HL-60 (cell line): ENCODE data around the gene ZNF146.

Source experiments
- DNase-seq, 2 experiments: peaks; one replicate each; pipeline ENCODE4 v3.0.0-alpha.2; 2010 to 2020; ENCODE audit warnings: low read depth in 1 of 2, low spot score in 1 of 2
- H3K27ac ChIP-seq: fragments of 250-450 bp; sonication (Bioruptor Pico); replicated peaks from 2 replicates; pipeline ENCODE4 v1.5.1; 2020; ENCODE audit warnings: mild to moderate bottlenecking, moderate library complexity
- H3K27me3 ChIP-seq: fragments of 250-450 bp; sonication (Bioruptor Pico); 2 replicates; pipeline ENCODE4 v1.5.1; 2021; ENCODE audit warnings: mild to moderate bottlenecking, moderate library complexity; ENCODE audit not compliant: insufficient read depth, poor library complexity, severe bottlenecking
- H3K4me3 ChIP-seq: replicated peaks from 2 replicates; pipeline ENCODE4 v1.5.1; 2011; ENCODE audit warnings: mild to moderate bottlenecking, control low read depth, low read length; ENCODE audit not compliant: insufficient read depth
- GABPA ChIP-seq: IDR thresholded peaks from 2 replicates; pipeline ENCODE4 v1.6.1; 2012; ENCODE audit warnings: low read depth
- POLR2AphosphoS5 ChIP-seq: IDR thresholded peaks from 2 replicates; pipeline ENCODE4 v1.6.1; 2012; ENCODE audit warnings: low read depth
- SPI1 ChIP-seq: IDR thresholded peaks from 2 replicates; pipeline ENCODE4 v1.6.1; 2012; ENCODE audit warnings: low read depth, mild to moderate bottlenecking, borderline replicate concordance
- TF ChIP-seq, protein P1 (sequence below): IDR thresholded peaks from one replicate; pipeline ENCODE4 v1.5.1; 2011; ENCODE audit warnings: low read length, control low read depth, inconsistent platforms; ENCODE audit not compliant: insufficient read depth
- TF ChIP-seq, protein P2 (sequence below): IDR thresholded peaks from 2 replicates; pipeline ENCODE4 v1.6.1; 2012; ENCODE audit warnings: low read depth; ENCODE audit not compliant: insufficient replicate concordance

ZNF146 gene

DNA sequence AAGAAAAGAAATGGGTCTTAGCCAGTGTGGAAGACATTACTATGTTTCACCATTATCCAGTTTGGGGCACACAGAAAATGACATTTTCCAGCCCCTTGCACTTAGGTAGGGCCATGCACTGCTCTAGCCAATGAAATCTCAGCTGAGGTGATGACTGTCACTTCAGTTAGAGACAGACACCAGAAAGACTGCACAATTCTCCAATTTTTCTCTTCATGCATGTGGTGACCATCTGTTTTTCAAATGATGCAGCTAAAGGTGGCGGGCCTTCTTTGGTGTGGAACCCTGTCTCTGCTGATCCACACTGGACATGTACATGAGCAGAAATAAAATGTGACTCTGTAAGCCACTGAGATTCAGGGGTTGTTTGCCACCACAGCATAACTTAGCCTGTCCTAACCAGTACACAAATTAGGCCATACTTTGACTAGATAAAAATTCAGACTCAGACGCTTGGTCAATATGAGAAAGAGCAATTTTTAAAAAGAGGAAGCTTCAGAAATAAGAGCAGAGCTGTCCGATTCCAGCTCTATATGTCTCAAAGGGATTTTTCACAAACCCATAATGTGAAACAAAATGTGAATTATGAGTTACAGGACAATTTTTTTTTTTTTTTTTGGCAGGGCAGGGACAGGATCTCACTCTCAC, 7.2 kb upstream of the ZNF146 start:
- Histone ChIP-seq H3K4me3 (no peak overlapping the region), H3K27me3 (no peaks in the 10 kb centered on the region), H3K27ac (no peak overlapping the region)
- DNase-seq: no peak
- TF ChIP-seq POLR2AphosphoS5: no peak
- no peak for TF ChIP-seq GABPA
- TF ChIP-seq, protein P1, sequence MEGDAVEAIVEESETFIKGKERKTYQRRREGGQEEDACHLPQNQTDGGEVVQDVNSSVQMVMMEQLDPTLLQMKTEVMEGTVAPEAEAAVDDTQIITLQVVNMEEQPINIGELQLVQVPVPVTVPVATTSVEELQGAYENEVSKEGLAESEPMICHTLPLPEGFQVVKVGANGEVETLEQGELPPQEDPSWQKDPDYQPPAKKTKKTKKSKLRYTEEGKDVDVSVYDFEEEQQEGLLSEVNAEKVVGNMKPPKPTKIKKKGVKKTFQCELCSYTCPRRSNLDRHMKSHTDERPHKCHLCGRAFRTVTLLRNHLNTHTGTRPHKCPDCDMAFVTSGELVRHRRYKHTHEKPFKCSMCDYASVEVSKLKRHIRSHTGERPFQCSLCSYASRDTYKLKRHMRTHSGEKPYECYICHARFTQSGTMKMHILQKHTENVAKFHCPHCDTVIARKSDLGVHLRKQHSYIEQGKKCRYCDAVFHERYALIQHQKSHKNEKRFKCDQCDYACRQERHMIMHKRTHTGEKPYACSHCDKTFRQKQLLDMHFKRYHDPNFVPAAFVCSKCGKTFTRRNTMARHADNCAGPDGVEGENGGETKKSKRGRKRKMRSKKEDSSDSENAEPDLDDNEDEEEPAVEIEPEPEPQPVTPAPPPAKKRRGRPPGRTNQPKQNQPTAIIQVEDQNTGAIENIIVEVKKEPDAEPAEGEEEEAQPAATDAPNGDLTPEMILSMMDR: no peak
- TF ChIP-seq, protein P2, sequence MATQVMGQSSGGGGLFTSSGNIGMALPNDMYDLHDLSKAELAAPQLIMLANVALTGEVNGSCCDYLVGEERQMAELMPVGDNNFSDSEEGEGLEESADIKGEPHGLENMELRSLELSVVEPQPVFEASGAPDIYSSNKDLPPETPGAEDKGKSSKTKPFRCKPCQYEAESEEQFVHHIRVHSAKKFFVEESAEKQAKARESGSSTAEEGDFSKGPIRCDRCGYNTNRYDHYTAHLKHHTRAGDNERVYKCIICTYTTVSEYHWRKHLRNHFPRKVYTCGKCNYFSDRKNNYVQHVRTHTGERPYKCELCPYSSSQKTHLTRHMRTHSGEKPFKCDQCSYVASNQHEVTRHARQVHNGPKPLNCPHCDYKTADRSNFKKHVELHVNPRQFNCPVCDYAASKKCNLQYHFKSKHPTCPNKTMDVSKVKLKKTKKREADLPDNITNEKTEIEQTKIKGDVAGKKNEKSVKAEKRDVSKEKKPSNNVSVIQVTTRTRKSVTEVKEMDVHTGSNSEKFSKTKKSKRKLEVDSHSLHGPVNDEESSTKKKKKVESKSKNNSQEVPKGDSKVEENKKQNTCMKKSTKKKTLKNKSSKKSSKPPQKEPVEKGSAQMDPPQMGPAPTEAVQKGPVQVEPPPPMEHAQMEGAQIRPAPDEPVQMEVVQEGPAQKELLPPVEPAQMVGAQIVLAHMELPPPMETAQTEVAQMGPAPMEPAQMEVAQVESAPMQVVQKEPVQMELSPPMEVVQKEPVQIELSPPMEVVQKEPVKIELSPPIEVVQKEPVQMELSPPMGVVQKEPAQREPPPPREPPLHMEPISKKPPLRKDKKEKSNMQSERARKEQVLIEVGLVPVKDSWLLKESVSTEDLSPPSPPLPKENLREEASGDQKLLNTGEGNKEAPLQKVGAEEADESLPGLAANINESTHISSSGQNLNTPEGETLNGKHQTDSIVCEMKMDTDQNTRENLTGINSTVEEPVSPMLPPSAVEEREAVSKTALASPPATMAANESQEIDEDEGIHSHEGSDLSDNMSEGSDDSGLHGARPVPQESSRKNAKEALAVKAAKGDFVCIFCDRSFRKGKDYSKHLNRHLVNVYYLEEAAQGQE: no peak
- no peak; the same call in 1 of the 2 replicates for TF ChIP-seq SPI1

GRCh38 chr19:36209372-36209771, 5.5 kb upstream of the ZNF146 start:
- DNase-seq: no peak
- TF ChIP-seq, protein P2: no peak
- no peak for TF ChIP-seq POLR2AphosphoS5
- TF ChIP-seq, protein P1: no peak
- TF ChIP-seq SPI1: no peak
- TF ChIP-seq GABPA: no peak
- H3K4me3 ChIP-seq: no peak overlapping the region
- no peaks in the 10 kb centered on the region for H3K27me3 ChIP-seq
- no peak overlapping the region for H3K27ac ChIP-seq

GRCh38 chr19:36210497-36210896, 4.4 kb upstream of the ZNF146 start:
- DNase-seq: no peak
- H3K27ac ChIP-seq: no peak overlapping the region
- H3K27me3 ChIP-seq: no peaks in the 10 kb centered on the region
- TF ChIP-seq, protein P1: no peak
- TF ChIP-seq, protein P2: no peak
- no peak for TF ChIP-seq POLR2AphosphoS5
- TF ChIP-seq GABPA: no peak
- no peak for TF ChIP-seq SPI1
- H3K4me3 ChIP-seq: no peak overlapping the region
